Hindlimb muscle (tissue), 1 donor: ENCODE measurements around the gene ADM5. TPM values are rescaled to one million over a fixed set of nuclear protein-coding genes. Genes with fewer than 3 reads are reported as not detected.
"Not testable (repeated sequence)": the region's sequence is repeated elsewhere in the genome, so short reads cannot be mapped to it uniquely, and the experiment has no call there.

Source experiments
- DNase-seq: peaks from one replicate; pipeline ENCODE4 v3.0.0-alpha.2; 2013
- polyA plus RNA-seq: library from polyadenylated mRNA; unstranded; fragments of 120-200 nt; gene quantifications from one replicate; pipeline ENCODE4 v1.2.1, GENCODE V29; 2013; ENCODE audit not compliant: insufficient read length

Gene ADM5
- polyA plus RNA-seq, 1 donor, result 2.2 TPM

DNA sequence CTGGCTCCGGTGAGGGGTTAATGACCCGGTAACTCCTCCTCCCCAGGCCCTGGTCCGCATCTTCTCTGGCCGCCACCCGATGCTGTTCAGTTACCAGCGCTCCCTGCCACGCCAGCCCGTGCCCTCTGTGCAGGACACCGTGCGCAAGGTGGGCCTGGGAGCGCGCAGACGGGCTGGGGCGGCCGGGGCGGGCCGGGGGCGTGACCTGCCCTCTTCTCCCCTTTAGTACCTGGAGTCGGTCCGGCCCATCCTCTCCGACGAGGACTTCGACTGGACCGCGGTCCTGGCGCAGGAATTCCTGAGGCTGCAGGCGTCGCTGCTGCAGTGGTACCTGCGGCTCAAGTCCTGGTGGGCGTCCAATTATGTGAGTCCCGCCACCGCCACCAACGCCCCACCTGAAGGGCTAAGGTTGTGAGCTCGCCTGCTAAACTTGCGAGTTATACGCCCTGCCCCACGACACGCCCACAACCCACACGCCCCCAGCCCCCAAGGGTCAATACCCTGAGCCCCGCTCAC is 11.9 kb downstream of the ADM5 start:
- DNase-seq, result no peak

GRCh38 chr19:49704888-49705642 is 15.7 kb downstream of the ADM5 start:
- DNase-seq, result no peak

GRCh38 chr19:49705919-49706318 is 16.5 kb downstream of the ADM5 start:
- DNase-seq, result no peak

DNA sequence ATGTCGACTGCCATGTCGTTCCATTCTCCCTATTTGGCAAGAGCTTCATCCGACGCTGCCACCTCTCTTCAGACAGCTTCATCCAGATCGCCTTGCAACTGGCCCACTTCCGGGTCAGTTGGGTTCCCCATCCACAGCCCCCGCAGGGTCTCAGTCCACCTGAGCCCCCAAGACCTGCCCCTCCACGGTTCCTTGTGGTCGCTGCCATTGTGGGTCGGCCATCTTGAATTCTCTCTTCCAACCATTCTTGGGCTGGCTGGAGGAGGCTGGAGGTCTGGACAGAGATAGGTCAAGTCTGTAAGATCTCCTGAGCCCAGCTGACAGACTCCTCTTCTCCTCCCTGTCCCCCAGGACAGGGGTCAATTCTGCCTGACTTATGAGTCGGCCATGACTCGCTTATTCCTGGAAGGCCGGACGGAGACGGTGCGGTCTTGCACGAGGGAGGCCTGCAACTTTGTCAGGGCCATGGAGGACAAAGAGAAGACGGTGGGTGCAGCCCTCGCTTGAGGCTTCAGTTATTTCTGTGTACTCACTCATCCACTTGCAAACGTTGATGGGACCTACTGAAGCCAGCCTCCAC is 21.1 kb downstream of the ADM5 start:
- DNase-seq, result no peak

- DNase-seq, result no peak
These were observed 23.0 kb downstream of the ADM5 start for GRCh38 chr19:49712397-49712859.

DNA sequence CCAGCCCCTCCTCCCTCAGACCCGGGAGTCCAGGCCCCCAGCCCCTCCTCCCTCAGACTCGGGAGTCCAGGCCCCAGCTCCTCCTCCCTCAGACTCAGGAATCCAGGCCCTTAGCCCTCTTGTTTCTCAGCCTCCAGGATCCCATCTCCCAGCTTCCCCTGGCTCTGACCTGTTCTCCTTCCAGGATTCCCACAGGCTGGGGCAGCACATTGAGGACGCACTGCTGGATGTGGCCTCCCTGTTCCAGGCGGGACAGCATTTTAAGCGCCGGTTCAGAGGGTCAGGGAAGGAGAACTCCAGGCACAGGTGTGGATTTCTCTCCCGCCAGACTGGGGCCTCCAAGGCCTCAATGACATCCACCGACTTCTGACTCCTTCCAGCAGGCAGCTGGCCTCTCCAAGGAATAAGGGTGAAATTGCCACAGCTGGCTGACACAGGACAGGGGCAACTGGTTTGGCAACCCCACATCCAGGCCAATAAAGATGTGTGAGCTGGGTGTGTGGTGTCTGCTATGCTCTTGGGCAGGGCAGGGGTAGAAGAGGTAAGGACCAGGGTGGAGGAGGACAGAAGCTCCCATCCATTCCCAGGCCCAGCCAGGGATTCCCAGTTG is 23.9 kb downstream of the ADM5 start:
- no peak for DNase-seq

GRCh38 chr19:49716154-49716553 is 26.8 kb downstream of the ADM5 start:
- DNase-seq, result no peak

DNA sequence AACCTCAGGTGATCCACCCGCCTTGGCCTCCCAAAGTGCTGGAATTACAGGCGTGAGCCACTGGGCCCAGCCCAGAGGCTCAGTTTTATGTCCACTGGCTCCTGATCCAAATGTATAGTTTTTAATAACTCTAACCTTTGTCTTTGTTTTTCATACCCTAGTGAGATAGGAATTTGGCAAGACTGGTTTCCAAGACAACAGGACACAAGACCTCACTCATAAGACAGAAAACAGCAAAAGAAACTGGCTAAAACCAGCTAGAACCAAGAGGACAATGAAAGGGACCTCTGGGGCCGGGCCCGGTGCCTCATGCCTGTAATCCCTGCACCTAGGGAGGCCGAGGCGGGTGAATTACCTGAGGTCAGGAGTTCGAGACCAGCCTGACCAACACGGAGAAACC is 29.1 kb downstream of the ADM5 start:
- DNase-seq, result peak; percentile 19

GRCh38 chr19:49718991-49719390 is 29.6 kb downstream of the ADM5 start:
- DNase-seq, result no peak

DNA sequence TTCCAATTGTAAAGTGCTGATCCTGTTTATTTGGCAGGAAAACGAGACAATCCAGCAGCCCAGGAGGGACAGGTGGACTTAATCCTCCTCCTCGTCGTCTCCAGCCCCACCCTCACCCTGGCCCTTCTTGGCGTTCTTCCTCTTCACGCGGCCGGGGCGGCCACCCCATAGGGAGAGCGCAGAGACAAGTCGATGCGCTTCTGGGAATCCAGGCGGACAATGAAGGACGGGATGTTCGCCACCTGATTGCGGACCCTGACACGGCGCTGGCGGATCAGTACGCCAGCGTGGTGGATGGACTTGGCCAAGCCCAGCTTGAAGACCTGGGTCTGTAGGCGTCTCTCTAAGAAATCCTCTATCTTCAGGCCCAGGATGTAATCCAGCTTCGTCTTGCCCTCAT is 30.0 kb downstream of the ADM5 start:
- not testable (repeated sequence) for DNase-seq

- peak; percentile 45 for DNase-seq
These were observed 38.0 kb downstream of the ADM5 start for GRCh38 chr19:49727217-49728030.

GRCh38 chr19:49730166-49730565 is 40.8 kb downstream of the ADM5 start:
- no peak for DNase-seq

- no peak for DNase-seq
These were observed 48.9 kb downstream of the ADM5 start for GRCh38 chr19:49738268-49738667.

DNA sequence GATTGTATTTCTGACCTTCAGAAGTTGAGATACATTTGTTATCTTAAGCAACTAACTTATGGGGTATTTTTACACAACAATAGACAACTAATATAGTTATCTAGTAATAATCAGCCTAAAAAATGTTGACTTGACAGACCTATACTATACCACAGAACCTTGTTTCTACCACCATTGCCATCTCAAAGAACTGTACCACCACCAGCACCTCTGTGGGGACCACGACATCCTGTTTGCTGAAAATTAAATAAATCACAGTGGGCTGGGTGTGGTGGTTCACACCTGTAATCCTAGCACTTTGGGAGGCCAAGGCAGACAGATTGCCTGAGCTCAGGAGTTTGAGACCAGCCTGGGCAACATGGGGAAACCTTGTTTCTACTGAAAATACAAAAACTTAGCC is 49.7 kb downstream of the ADM5 start:
- DNase-seq, result no peak

DNA sequence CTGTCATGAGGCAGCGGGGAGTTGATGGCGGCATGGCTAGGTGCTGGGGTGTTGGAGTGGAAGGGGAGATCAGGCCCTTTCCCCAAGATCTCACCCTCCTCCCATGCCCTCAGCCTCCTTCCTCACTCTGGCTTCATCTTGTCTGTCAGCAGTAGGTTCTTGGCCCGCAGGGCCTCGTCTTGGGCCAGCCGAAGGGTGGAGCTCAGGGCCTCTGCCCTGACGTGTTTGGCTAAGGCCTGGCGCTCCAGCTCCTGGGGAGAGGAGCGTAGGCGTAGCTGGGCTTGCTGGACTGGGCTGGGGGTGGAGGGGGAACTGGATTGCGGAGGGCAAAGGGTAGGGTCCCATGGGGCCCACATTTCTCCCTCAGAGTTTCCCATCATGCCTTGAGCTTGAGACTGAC is 50.5 kb downstream of the ADM5 start:
- no peak for DNase-seq

Other genes starting within 250 kb of the ADM5 start
- 0.76 TPM for gene SLC17A7, start 248.1 kb upstream of the ADM5 start, polyA plus RNA-seq
- gene PIH1D1, start 237.8 kb upstream of the ADM5 start, polyA plus RNA-seq, result 43.8 TPM
- 14.8 TPM for gene ALDH16A1, start 236.4 kb upstream of the ADM5 start, polyA plus RNA-seq
- 3.5 TPM for gene FLT3LG, start 215.4 kb upstream of the ADM5 start, polyA plus RNA-seq
- 4,873 TPM for gene RPL13A, start 202.0 kb upstream of the ADM5 start, polyA plus RNA-seq
- gene RPS11, start 193.2 kb upstream of the ADM5 start, polyA plus RNA-seq, result 3,298 TPM
- 178 TPM for gene FCGRT, start 176.9 kb upstream of the ADM5 start, polyA plus RNA-seq
- gene RCN3, start 161.6 kb upstream of the ADM5 start, polyA plus RNA-seq, result 44.5 TPM
- gene NOSIP, start 109.0 kb upstream of the ADM5 start, polyA plus RNA-seq, result 59.7 TPM
- 0.18 TPM for gene PRRG2, start 108.3 kb upstream of the ADM5 start, polyA plus RNA-seq
- gene PRR12, start 98.4 kb upstream of the ADM5 start, polyA plus RNA-seq, result 23.3 TPM
- gene RRAS, start 49.5 kb upstream of the ADM5 start, polyA plus RNA-seq, result 29.1 TPM
- gene SCAF1, start 47.4 kb upstream of the ADM5 start, polyA plus RNA-seq, result 36.4 TPM
- gene IRF3, start 23.7 kb upstream of the ADM5 start, polyA plus RNA-seq, result 38.7 TPM
- gene BCL2L12, start 23.7 kb upstream of the ADM5 start, polyA plus RNA-seq, result 35.9 TPM
- gene PRMT1, start 12.3 kb upstream of the ADM5 start, polyA plus RNA-seq, result 214 TPM
- 6.2 TPM for gene CPT1C, start 1.5 kb downstream of the ADM5 start, polyA plus RNA-seq
- gene TSKS, start 73.7 kb downstream of the ADM5 start, polyA plus RNA-seq, result 0.94 TPM
- 68.3 TPM for gene AP2A1, start 77.4 kb downstream of the ADM5 start, polyA plus RNA-seq
- gene FUZ, start 123.7 kb downstream of the ADM5 start, polyA plus RNA-seq, result 18.3 TPM
- 33.0 TPM for gene MED25, start 128.7 kb downstream of the ADM5 start, polyA plus RNA-seq
- gene PTOV1, start 161.6 kb downstream of the ADM5 start, polyA plus RNA-seq, result 254 TPM
- gene PNKP, start 178.0 kb downstream of the ADM5 start, polyA plus RNA-seq, result 34.3 TPM
- 42.7 TPM for gene AKT1S1, start 187.8 kb downstream of the ADM5 start, polyA plus RNA-seq
- 49.1 TPM for gene TBC1D17, start 188.1 kb downstream of the ADM5 start, polyA plus RNA-seq
- 1.8 TPM for gene IL4I1, start 207.3 kb downstream of the ADM5 start, polyA plus RNA-seq
- 28.8 TPM for gene ATF5, start 239.6 kb downstream of the ADM5 start, polyA plus RNA-seq
- 64.1 TPM for gene NUP62, start 239.9 kb downstream of the ADM5 start, polyA plus RNA-seq